Measurements from ENCODE around the gene RAB42.

RAB42 gene

GRCh38 chr1:28577052-28577678, 14.9 kb upstream of the RAB42 start:
- no peak for TF ChIP-seq CTCF (IDR thresholded peaks at IDR 0.05; ENCODE audit: extremely low read depth, insufficient read depth, missing control alignments)
- in situ Hi-C loops (cut with MboI; ENCODE audit: low pct_unique_long_range_greater_than_20kb, low sequenced_read_pairs, unreplicated experiment) = no loop called here
- DNase-seq (ENCODE audit: low spot score) = peak; percentile 9

- in situ Hi-C loops (cut with MboI; ENCODE audit: low pct_unique_long_range_greater_than_20kb, low sequenced_read_pairs, unreplicated experiment) = no loop called here
- DNase-seq (ENCODE audit: low spot score) = peak; percentile 10
- TF ChIP-seq CTCF (IDR thresholded peaks at IDR 0.05; ENCODE audit: extremely low read depth, insufficient read depth, missing control alignments) = no peak
Measured at GRCh38 chr1:28577738-28578536, 14.1 kb upstream of the RAB42 start.

GRCh38 chr1:28578696-28579218, 13.3 kb upstream of the RAB42 start:
- DNase-seq (ENCODE audit: low spot score) = no peak
- in situ Hi-C loops (cut with MboI; ENCODE audit: low pct_unique_long_range_greater_than_20kb, low sequenced_read_pairs, unreplicated experiment) = no loop called here
- TF ChIP-seq CTCF (IDR thresholded peaks at IDR 0.05; ENCODE audit: extremely low read depth, insufficient read depth, missing control alignments) = no peak

- in situ Hi-C loops (cut with MboI; ENCODE audit: low pct_unique_long_range_greater_than_20kb, low sequenced_read_pairs, unreplicated experiment) = no loop called here
Measured at GRCh38 chr1:28579401-28579800, 12.7 kb upstream of the RAB42 start.

GRCh38 chr1:28580722-28581530, 11.1 kb upstream of the RAB42 start:
- DNase-seq (ENCODE audit: low spot score) = peak; percentile 70
- TF ChIP-seq CTCF (IDR thresholded peaks at IDR 0.05; ENCODE audit: extremely low read depth, insufficient read depth, missing control alignments) = peak; percentile 50

More at GRCh38 chr1:28579401-28579800, 12.7 kb upstream of the RAB42 start:
- DNase-seq (ENCODE audit: low spot score) = no peak
- TF ChIP-seq CTCF (IDR thresholded peaks at IDR 0.05; ENCODE audit: extremely low read depth, insufficient read depth, missing control alignments) = no peak

GRCh38 chr1:28581531-28582247, 10.4 kb upstream of the RAB42 start:
- in situ Hi-C loops (cut with MboI; ENCODE audit: low pct_unique_long_range_greater_than_20kb, low sequenced_read_pairs, unreplicated experiment) = no loop called here
- TF ChIP-seq CTCF (IDR thresholded peaks at IDR 0.05; ENCODE audit: extremely low read depth, insufficient read depth, missing control alignments) = no peak
- DNase-seq (ENCODE audit: low spot score) = peak; percentile 96

More at GRCh38 chr1:28580722-28581530, 11.1 kb upstream of the RAB42 start:
- in situ Hi-C loops (cut with MboI; ENCODE audit: low pct_unique_long_range_greater_than_20kb, low sequenced_read_pairs, unreplicated experiment) = no loop called here

Data from GM13977 (cell line).